ENCODE results near the gene ZBTB8A.
"Not testable (repeated sequence)": the region's sequence is repeated elsewhere in the genome, so short reads cannot be mapped to it uniquely, and the experiment has no call there.

Gene ZBTB8A

GRCh38 chr1:32539584-32540571, 651 bp downstream of the ZBTB8A start:
- DNase-seq, result peak; percentile 49 to 79 (median 67)

- DNase-seq, result peak; percentile 32 to 70 (median 43)
Measured at GRCh38 chr1:32540605-32541004, 1.4 kb downstream of the ZBTB8A start.

GRCh38 chr1:32541064-32541566, 1.9 kb downstream of the ZBTB8A start:
- DNase-seq, result no peak

- DNase-seq, result no peak
Measured at GRCh38 chr1:32546611-32547010, 7.4 kb downstream of the ZBTB8A start.

GRCh38 chr1:32549616-32550015, 10.4 kb downstream of the ZBTB8A start:
- no peak for DNase-seq

- DNase-seq, result no peak
Measured at GRCh38 chr1:32554288-32554687, 15.1 kb downstream of the ZBTB8A start.

GRCh38 chr1:32557035-32557434, 17.8 kb downstream of the ZBTB8A start:
- DNase-seq, result not testable (repeated sequence)

GRCh38 chr1:32557812-32558211, 18.6 kb downstream of the ZBTB8A start:
- no peak for DNase-seq

GRCh38 chr1:32568929-32569328, 29.7 kb downstream of the ZBTB8A start:
- no peak for DNase-seq

GRCh38 chr1:32580348-32581017, 41.3 kb downstream of the ZBTB8A start:
- peak in 1 of 3 experiments; percentile 18 for DNase-seq

- DNase-seq, result no peak
Measured at GRCh38 chr1:32592943-32593342, 53.7 kb downstream of the ZBTB8A start.

- DNase-seq, result no peak
Measured at GRCh38 chr1:32600034-32600433, 60.8 kb downstream of the ZBTB8A start.

GRCh38 chr1:32605711-32606424, 66.6 kb downstream of the ZBTB8A start:
- no peak for DNase-seq

GRCh38 chr1:32606565-32607371, 67.5 kb downstream of the ZBTB8A start:
- DNase-seq, result no peak

GRCh38 chr1:32609180-32609579, 70.0 kb downstream of the ZBTB8A start:
- DNase-seq, result no peak

GRCh38 chr1:32611859-32612188, 72.6 kb downstream of the ZBTB8A start:
- DNase-seq, result no peak

- DNase-seq, result peak; percentile 79 to 90 (median 82)
Measured at GRCh38 chr1:32612189-32612881, 73.1 kb downstream of the ZBTB8A start.

GRCh38 chr1:32613472-32613871, 74.2 kb downstream of the ZBTB8A start:
- DNase-seq, result no peak

GRCh38 chr1:32618673-32619221, 79.5 kb downstream of the ZBTB8A start:
- no peak for DNase-seq

GRCh38 chr1:32619701-32620485, 80.7 kb downstream of the ZBTB8A start:
- DNase-seq, result no peak

GRCh38 chr1:32622205-32622604, 83.0 kb downstream of the ZBTB8A start:
- DNase-seq, result no peak
